ENCODE measurements around the gene CCDC33.

CCDC33 gene

GRCh38 chr15:74261041-74261440, 24.9 kb downstream of the CCDC33 start:
- DNase-seq = no peak

- no peak for DNase-seq
Measured at GRCh38 chr15:74261685-74262084, 25.6 kb downstream of the CCDC33 start.

GRCh38 chr15:74262151-74262550, 26.0 kb downstream of the CCDC33 start:
- no peak for DNase-seq

GRCh38 chr15:74262625-74263024, 26.5 kb downstream of the CCDC33 start:
- no peak for DNase-seq

- DNase-seq = no peak
Measured at GRCh38 chr15:74263466-74263865, 27.3 kb downstream of the CCDC33 start.

- DNase-seq = no peak
Measured at GRCh38 chr15:74264081-74264501, 28.0 kb downstream of the CCDC33 start.

GRCh38 chr15:74265046-74265639, 29.0 kb downstream of the CCDC33 start:
- no peak for DNase-seq

GRCh38 chr15:74268020-74268419, 31.9 kb downstream of the CCDC33 start:
- DNase-seq = no peak

GRCh38 chr15:74269362-74270035, 33.4 kb downstream of the CCDC33 start:
- DNase-seq = no peak

- DNase-seq = no peak
Measured at GRCh38 chr15:74270155-74270554, 34.0 kb downstream of the CCDC33 start.

GRCh38 chr15:74270854-74271520, 34.9 kb downstream of the CCDC33 start:
- no peak for DNase-seq

- DNase-seq = no peak
Measured at GRCh38 chr15:74272812-74273211, 36.7 kb downstream of the CCDC33 start.

GRCh38 chr15:74274470-74275038, 38.4 kb downstream of the CCDC33 start:
- DNase-seq = no peak

- DNase-seq = no peak
Measured at GRCh38 chr15:74275957-74276356, 39.8 kb downstream of the CCDC33 start.

- DNase-seq = no peak
Measured at GRCh38 chr15:74276560-74276959, 40.4 kb downstream of the CCDC33 start.

- no peak for DNase-seq
Measured at GRCh38 chr15:74277242-74277810, 41.2 kb downstream of the CCDC33 start.

GRCh38 chr15:74278207-74278606, 42.1 kb downstream of the CCDC33 start:
- no peak for DNase-seq

GRCh38 chr15:74281147-74282133, 45.3 kb downstream of the CCDC33 start:
- DNase-seq = no peak

- DNase-seq = no peak
Measured at GRCh38 chr15:74283368-74283767, 47.2 kb downstream of the CCDC33 start.

GRCh38 chr15:74289671-74290070, 53.5 kb downstream of the CCDC33 start:
- DNase-seq = no peak

GRCh38 chr15:74290645-74291044, 54.5 kb downstream of the CCDC33 start:
- no peak for DNase-seq

Data from T1000 (cell line).